Raji (cell line): Measurements from ENCODE around the gene TCF4.

Experiments
- POLR2A ChIP-seq: IDR thresholded peaks from 2 replicates; pipeline ENCODE4 v1.6.1; 2011; ENCODE audit warnings: low read depth, low read length, control low read depth; ENCODE audit not compliant: insufficient read depth

Gene TCF4

DNA sequence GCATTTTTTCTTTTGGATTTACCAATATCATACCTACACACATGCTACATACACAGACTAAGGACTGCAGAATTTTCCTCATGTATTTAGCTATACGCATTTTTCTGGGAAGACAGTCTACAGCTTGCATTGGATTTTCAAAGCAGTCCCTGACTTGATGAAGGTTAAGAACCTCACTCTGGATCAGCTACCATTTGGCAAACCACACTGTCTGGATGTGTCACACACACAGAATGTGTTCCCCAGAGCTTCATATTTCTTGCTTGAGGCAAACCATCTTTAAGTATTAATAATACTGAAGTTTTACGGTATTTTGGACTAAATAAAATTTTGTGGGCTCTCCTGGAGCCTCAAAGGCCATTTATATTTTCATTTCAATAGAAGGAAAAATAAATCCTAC, 102.3 kb downstream of the TCF4 start:
- TF ChIP-seq POLR2A, result no peak

DNA sequence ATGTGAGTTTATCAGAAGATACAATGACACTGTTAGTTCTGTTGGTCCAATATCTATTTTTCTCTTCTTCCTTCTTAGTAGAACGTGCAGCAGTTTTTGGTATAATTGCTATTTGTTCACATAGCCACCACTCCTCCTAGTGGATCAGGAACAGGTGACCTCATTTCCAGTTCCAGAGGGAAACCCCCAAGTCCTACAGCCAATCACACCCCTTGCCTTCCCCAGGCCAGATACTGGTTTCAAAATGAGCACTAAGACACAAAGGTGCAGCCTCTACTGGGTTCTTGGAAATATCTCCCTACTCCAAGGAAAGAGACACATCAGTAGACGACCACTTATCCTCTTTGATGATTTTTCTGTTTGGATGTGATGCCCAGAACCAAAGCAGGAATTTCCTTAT, 103.2 kb downstream of the TCF4 start:
- TF ChIP-seq POLR2A, result no peak

DNA sequence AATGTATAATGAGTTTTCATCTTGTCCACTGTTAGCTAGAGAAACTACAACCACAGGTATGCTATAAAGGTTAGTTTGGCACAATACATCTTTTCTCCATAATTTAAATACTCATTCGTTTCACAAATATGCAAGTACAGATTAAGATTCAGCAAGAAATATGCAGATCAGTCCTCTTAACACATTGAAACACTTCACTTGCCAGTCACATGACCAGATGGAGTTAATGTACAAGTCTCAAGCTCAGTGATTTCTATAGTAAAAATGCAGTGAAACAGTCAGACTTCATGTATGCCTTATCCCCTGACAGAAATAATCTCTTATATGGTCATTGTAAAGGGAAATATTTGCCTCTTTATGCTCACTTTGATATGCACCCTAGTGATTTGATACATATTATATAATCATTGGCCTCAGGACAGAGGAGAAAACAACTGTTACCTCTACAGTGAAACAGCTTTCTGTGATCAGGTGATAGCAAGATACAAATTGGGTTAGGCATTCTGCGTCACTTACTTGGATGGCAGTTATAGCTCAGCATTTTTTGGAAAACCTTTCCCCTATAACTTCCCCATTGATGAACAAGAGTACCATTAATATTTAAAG, 104.6 kb downstream of the TCF4 start:
- TF ChIP-seq POLR2A, result no peak

DNA sequence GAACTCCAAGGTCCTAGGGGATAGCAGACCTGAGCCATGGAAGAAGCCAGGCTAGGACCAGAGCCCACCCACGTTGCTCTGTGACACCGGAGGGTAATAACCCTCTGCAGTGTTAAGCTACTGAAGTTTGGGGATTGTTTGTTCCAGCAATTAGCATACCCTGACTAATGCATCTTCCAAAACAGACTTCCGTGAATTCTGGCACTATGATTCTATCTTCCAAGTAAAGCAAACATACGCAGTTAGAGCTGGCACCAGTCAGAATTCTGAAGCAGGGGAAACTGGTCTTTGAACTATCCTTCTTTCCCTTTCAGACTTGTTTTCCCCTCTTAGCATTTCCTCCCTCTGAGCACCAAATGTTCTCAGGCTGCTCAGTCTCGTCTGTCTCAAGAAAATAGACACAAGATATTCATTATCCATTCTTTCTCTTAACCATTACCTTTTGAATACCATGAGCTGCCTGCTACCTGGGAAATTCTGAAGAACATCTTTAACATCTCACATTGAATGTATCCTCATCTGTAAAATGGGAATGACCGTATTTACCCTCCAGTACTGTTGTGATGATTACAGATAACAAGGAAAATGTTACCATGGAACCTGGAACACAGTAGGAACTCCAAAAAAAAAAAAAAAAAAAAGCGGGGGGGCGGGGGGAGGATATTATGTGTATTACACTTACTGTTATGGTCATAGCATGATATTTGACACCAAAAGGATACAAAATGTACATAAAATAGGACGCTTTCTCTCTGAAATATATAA, 108.2 kb downstream of the TCF4 start:
- TF ChIP-seq POLR2A, result no peak

DNA sequence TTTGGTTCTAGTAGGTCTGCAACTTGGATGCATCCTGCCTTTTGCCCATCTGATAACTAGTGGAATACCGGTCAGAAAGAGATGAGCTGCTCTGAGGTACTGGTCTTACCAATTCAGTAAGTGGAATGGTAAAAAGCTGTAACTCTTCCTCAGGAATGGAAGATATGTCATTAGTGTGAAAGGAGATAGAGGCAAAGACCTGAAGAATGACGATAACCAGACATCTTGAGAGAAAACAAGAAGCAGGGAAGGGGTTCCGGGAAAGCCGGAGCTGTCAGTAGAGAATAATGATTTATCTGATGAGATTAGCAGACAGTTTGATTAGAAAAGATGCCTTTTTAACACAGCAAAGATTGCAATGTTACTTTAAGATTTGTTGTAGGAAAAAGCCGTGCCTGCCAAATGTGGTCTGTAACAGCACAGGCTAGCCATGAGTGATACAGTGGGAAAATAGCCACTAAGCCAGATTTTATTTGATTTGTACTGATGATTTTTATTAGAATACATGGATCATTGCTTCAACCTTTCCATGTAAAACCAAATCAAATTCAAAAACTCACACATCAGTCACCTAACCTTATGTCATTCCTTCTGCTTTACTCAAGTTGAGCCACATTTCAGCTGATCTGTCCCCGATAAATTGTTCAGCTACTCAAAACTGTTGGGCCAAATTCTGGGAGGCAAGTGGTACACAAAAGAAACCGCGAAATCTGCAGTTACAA, 110.0 kb downstream of the TCF4 start:
- TF ChIP-seq POLR2A, result no peak

DNA sequence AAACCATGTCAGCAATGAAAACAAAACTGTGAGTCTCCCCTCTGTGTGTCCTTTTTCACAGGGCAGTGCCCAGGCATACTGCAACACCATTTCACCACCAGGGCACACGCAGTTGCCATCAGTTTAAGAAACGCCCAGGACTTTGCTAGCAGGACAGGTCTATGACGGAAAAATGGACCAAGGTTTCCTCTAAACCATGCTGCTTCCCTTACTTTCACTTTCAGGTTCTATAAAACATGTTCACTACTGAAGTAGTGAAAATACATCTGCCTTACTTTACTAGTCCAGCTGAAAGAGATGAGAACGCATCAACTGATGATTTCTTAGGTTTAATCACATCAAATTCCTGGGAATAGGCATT, 110.5 kb downstream of the TCF4 start:
- no peak for TF ChIP-seq POLR2A

GRCh38 chr18:55475916-55476315, 112.1 kb downstream of the TCF4 start:
- TF ChIP-seq POLR2A, result no peak

GRCh38 chr18:55475467-55475866, 112.5 kb downstream of the TCF4 start:
- no peak for TF ChIP-seq POLR2A

GRCh38 chr18:55473560-55473959, 114.4 kb downstream of the TCF4 start:
- no peak for TF ChIP-seq POLR2A

DNA sequence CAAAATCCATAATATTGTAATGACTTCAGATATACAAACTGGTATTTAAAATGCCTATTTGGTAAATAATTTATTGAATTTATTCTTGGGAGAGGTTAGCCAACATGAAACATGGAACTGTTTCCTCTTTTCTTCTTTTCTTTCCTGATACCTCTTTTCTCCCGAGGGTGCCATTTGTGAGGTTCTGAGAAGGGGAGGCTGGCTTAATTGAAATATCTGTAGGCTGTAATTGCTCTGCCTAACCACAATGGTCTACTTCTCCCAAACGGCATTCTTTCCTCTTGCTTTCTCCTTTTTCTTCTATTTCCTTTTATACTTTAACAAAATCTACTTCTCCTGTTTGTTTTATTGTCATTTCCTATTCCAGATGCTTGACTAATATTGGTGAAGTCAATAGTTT, 114.9 kb downstream of the TCF4 start:
- TF ChIP-seq POLR2A, result no peak

- TF ChIP-seq POLR2A, result no peak
These were observed 117.2 kb downstream of the TCF4 start for GRCh38 chr18:55470826-55471225.

GRCh38 chr18:55466789-55467188, 121.2 kb downstream of the TCF4 start:
- no peak for TF ChIP-seq POLR2A

DNA sequence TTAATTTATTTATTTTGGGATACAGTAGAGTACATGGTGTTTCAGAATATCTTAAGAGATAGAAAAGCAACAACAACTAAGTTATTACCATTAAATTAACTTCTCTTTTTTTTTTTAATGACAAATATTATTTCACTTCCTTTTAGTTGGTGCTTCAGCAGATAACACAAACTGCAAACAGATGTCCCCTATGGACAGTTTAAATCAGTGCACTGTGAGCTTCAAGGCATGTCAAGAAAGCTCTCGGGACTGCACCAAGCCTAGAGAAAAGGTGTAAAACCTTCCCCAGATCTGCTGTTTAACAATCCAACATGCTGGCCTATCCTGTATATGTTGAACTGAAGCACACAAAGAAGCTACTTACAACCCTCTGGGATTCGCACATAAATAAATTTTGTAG, 122.7 kb downstream of the TCF4 start:
- no peak for TF ChIP-seq POLR2A

GRCh38 chr18:55464581-55464980, 123.4 kb downstream of the TCF4 start:
- no peak for TF ChIP-seq POLR2A

DNA sequence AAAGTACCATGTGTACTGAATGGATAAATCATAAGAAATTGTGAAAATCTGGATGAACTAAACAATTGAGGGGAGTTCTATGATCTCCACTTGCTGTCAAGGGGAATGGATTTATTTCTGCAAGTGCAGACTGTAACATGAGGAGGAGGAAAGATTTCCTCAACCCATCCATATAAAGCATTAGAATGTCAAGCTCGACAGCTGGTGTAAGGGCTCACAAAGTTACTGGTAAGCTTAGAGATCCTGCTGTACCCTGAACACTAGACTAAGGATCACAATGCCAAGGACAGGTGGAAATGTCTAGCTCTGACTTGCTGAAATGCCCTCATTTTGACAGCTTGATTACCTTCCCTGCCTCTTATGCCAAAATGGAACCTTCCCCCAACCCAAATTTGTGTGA, 125.3 kb downstream of the TCF4 start:
- no peak for TF ChIP-seq POLR2A

GRCh38 chr18:55461848-55462247, 126.1 kb downstream of the TCF4 start:
- no peak for TF ChIP-seq POLR2A
